Measurements from ENCODE around the gene VTI1B.
A peak's percentile ranks its signal among the peaks of the same experiment; 100 is the strongest.

The VTI1B gene

DNA sequence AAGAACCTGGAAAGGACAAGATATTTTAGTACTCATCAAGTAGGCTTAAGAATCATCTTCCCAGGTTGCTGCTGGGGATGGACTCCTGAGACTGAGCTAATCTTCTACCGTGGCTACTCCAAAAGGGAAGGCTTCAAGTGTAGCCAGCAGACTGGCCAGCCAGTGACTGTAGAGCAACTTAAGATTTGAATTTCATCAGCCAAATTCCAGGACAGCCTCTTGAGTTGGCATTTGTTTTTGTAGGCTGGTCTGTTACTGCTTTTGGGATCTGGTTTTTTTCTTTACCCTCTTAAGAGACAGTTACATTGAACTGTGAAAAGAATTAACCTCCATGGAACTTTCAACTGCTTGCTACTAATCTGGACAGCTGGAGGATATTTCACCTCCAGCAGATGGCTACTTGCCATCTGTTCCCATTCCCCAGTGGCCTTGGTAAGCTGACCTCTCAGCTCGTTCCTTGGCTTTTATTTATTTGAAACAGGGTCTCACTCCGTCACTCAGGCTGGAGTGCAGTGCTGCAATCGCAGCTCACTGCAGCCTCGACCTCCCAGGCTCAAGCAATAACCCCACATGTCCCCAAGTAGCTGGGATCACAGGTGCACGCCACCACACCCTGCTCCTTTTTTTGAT, 20.7 kb downstream of the VTI1B start:
- no peak for ATAC-seq
- Mint-ChIP-seq H3K9me3 (no peaks in the 10 kb centered on the region), H3K36me3 (ENCODE audit: low read depth) (peaks cover 37% of the 10 kb centered on the region), H3K4me1 (no peaks in the 10 kb centered on the region), H3K4me3 (no peak overlapping the region), H3K27me3 (no peaks in the 10 kb centered on the region), H3K27ac (no peak overlapping the region)
- no peak for DNase-seq

DNA sequence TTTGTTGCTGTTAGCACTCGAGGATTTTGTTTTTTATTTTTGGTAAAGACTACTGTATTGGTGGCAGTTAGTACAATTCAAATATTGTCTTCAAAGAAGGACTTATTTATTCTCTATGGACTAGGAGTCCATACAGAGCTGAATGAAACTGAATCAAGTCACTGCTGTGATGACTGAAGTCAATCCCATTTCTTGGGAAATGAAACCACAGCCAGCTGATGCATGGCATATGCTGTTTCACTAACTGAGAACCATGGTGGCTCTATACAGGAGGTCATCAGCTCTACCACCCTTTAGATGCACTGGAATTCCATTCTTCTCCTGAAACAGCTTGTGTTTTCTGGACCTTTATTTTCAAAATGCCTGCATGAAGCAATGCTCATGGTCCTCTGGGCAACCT, 22.2 kb downstream of the VTI1B start:
- DNase-seq, result no peak
- no peaks in the 10 kb centered on the region for H3K4me1 Mint-ChIP-seq
- no peaks in the 10 kb centered on the region for H3K9me3 Mint-ChIP-seq
- no peak overlapping the region for H3K27ac Mint-ChIP-seq
- no peak for ATAC-seq
- no peak overlapping the region for H3K4me3 Mint-ChIP-seq
- H3K27me3 Mint-ChIP-seq, result no peaks in the 10 kb centered on the region
- peaks cover 28% of the 10 kb centered on the region for H3K36me3 Mint-ChIP-seq (ENCODE audit: low read depth)

- no peak overlapping the region for H3K27ac Mint-ChIP-seq
- no peak for ATAC-seq
- DNase-seq, result no peak
- H3K27me3 Mint-ChIP-seq, result no peaks in the 10 kb centered on the region
- H3K4me3 Mint-ChIP-seq, result no peak overlapping the region
- H3K4me1 Mint-ChIP-seq, result no peaks in the 10 kb centered on the region
- H3K36me3 Mint-ChIP-seq (ENCODE audit: low read depth), result peaks cover 27% of the 10 kb centered on the region
- H3K9me3 Mint-ChIP-seq, result no peaks in the 10 kb centered on the region
Measured at GRCh38 chr14:67650694-67651093, 23.7 kb downstream of the VTI1B start.

DNA sequence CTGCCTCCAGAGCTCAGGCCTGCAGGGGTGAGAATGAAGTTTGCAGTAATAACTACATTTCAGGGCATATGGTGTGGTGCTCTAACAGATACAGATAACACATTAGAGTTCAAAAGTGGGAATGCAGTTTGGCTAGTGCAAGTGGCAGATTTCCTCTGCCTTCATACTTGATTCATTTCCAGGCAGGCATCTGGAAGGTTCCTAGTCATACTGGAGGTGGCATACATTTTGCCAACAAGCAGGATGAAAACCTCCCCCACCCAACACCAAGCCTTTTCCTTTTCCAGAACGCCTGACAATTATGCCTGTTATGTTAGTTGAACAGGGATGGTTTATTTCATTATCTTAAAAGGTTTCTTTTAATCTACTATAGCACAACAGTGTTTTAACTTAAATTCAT, 24.3 kb downstream of the VTI1B start:
- no peak for DNase-seq
- no peak overlapping the region for H3K27ac Mint-ChIP-seq
- H3K4me1 Mint-ChIP-seq, result no peaks in the 10 kb centered on the region
- no peaks in the 10 kb centered on the region for H3K9me3 Mint-ChIP-seq
- ATAC-seq, result no peak
- no peaks in the 10 kb centered on the region for H3K27me3 Mint-ChIP-seq
- H3K36me3 Mint-ChIP-seq (ENCODE audit: low read depth), result peaks cover 25% of the 10 kb centered on the region
- H3K4me3 Mint-ChIP-seq, result no peak overlapping the region

DNA sequence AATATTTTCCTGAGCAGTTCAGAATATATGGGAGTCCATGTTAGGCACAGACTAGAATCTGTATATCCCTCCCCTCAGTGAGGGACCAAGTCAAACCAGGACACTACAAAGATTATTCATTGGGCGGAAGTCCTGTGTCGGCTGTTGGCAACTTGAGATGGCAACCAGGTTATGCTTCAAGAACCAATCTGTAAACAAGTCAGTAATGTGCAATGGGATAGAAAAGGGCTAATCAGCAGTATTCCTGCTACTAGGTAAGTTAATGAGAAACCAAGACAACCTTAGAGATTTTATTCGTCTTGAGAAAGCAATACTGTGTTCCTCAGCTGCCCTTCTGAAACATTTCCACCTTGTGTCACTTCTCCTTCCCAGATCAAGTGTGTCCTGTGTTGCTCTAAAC, 28.3 kb downstream of the VTI1B start:
- no peak for ATAC-seq
- H3K36me3 Mint-ChIP-seq (ENCODE audit: low read depth), result peaks cover 19% of the 10 kb centered on the region
- no peak for DNase-seq
- H3K4me3 Mint-ChIP-seq, result no peak overlapping the region
- no peaks in the 10 kb centered on the region for H3K9me3 Mint-ChIP-seq
- H3K4me1 Mint-ChIP-seq, result peaks cover 19% of the 10 kb centered on the region
- H3K27me3 Mint-ChIP-seq, result no peaks in the 10 kb centered on the region
- no peak overlapping the region for H3K27ac Mint-ChIP-seq

- peaks cover 19% of the 10 kb centered on the region for H3K36me3 Mint-ChIP-seq (ENCODE audit: low read depth)
Measured at GRCh38 chr14:67645414-67645813, 29.0 kb downstream of the VTI1B start.

DNA sequence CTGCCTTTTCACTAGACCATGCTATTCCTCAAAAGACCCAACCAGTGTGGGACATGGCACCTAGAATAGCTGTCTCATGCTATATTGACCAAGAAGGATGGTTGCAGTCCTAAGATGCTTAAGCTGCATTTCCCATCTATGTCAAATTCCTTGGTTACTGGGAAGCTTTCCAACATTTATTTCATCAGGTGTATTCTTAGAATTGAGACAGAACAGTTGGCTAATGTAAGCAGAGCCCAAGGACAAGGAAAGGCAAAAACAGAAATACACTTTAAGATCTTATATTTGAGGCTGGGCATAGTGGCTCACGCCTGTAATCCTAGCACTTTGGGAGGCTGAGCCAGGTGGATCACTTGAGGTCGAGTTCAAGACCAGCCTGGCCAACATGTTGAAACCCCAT, 30.0 kb downstream of the VTI1B start:
- H3K27ac Mint-ChIP-seq, result no peak overlapping the region
- ATAC-seq (no peak), DNase-seq (no peak)
- no peaks in the 10 kb centered on the region for H3K9me3 Mint-ChIP-seq
- peaks cover 18% of the 10 kb centered on the region for H3K36me3 Mint-ChIP-seq (ENCODE audit: low read depth)
- peaks cover 19% of the 10 kb centered on the region for H3K4me1 Mint-ChIP-seq
- H3K4me3 Mint-ChIP-seq, result no peak overlapping the region
- no peaks in the 10 kb centered on the region for H3K27me3 Mint-ChIP-seq

More at GRCh38 chr14:67645414-67645813, 29.0 kb downstream of the VTI1B start:
- Mint-ChIP-seq H3K27me3 (no peaks in the 10 kb centered on the region), H3K9me3 (no peaks in the 10 kb centered on the region), H3K4me1 (peaks cover 19% of the 10 kb centered on the region), H3K27ac (no peak overlapping the region), H3K4me3 (no peak overlapping the region)
- DNase-seq, result no peak
- ATAC-seq, result no peak

DNA sequence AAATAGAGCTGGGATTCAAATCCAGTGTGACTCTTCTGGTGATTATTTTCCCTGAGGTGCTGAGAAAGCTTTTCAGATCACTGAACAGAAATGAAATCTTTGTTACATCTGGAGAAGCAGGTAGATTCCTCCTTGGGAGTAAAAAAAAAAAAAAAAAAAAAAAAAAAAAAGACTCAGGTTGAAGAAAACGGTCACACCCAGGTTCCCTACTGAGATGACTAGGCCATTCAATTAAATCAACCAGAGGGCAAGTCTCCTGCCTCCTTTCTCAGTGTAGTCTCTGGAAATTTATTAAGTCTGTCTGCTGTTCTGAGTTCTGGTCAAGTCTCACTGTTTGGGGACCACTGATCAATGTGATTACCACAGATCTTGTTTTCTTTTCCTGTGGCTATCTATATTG, 30.7 kb downstream of the VTI1B start:
- Mint-ChIP-seq H3K4me3 (no peak overlapping the region), H3K36me3 (ENCODE audit: low read depth) (peaks cover 13% of the 10 kb centered on the region), H3K27ac (no peak overlapping the region), H3K9me3 (no peaks in the 10 kb centered on the region), H3K4me1 (peaks cover 19% of the 10 kb centered on the region), H3K27me3 (no peaks in the 10 kb centered on the region)
- ATAC-seq (no peak), DNase-seq (no peak)

- Mint-ChIP-seq H3K27me3 (no peaks in the 10 kb centered on the region), H3K4me1 (peaks cover 19% of the 10 kb centered on the region), H3K27ac (peak overlapping the region; percentile 72), H3K4me3 (peak overlapping the region; percentile 40), H3K36me3 (ENCODE audit: low read depth) (peaks cover 13% of the 10 kb centered on the region), H3K9me3 (no peaks in the 10 kb centered on the region)
- ATAC-seq, result peak; percentile 89
- no peak for DNase-seq
Measured at GRCh38 chr14:67641902-67642749, 32.3 kb downstream of the VTI1B start.

- no peak for DNase-seq
- ATAC-seq, result no peak
- no peaks in the 10 kb centered on the region for H3K9me3 Mint-ChIP-seq
- no peak overlapping the region for H3K4me3 Mint-ChIP-seq
- H3K27me3 Mint-ChIP-seq, result no peaks in the 10 kb centered on the region
- no peak overlapping the region for H3K27ac Mint-ChIP-seq
- H3K4me1 Mint-ChIP-seq, result peaks cover 19% of the 10 kb centered on the region
- H3K36me3 Mint-ChIP-seq (ENCODE audit: low read depth), result peaks cover 10% of the 10 kb centered on the region
Measured at GRCh38 chr14:67641480-67641879, 33.0 kb downstream of the VTI1B start.

DNA sequence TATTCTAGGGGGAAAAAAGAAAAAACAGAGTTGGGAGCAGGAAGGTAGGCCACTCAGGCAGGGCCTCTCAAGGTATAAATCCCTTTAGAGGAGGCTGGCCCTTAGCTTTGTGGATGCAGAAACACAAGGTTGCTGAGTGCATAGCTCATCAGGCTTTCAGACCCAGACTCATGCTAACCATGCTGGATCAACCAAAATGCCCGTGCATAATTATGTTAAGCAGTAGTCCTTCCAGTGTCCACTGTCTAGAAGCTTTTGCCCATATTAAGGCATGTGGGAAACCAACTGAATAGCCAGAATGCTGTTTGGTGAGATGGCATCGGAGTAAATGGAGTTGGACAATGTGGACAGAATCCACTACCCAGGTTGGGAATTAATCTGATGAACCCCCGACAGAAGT, 35.8 kb downstream of the VTI1B start:
- Mint-ChIP-seq H3K27me3 (no peaks in the 10 kb centered on the region), H3K36me3 (ENCODE audit: low read depth) (peaks cover 3% of the 10 kb centered on the region), H3K4me1 (peaks cover 16% of the 10 kb centered on the region), H3K4me3 (no peak overlapping the region), H3K27ac (no peak overlapping the region), H3K9me3 (no peaks in the 10 kb centered on the region)
- ATAC-seq (no peak), DNase-seq (no peak)

- DNase-seq (no peak), ATAC-seq (no peak)
- Mint-ChIP-seq H3K27ac (no peak overlapping the region), H3K36me3 (ENCODE audit: low read depth) (no peaks in the 10 kb centered on the region), H3K4me1 (no peaks in the 10 kb centered on the region), H3K27me3 (no peaks in the 10 kb centered on the region), H3K4me3 (no peak overlapping the region), H3K9me3 (no peaks in the 10 kb centered on the region)
Measured at GRCh38 chr14:67636361-67636919, 38.0 kb downstream of the VTI1B start.

DNA sequence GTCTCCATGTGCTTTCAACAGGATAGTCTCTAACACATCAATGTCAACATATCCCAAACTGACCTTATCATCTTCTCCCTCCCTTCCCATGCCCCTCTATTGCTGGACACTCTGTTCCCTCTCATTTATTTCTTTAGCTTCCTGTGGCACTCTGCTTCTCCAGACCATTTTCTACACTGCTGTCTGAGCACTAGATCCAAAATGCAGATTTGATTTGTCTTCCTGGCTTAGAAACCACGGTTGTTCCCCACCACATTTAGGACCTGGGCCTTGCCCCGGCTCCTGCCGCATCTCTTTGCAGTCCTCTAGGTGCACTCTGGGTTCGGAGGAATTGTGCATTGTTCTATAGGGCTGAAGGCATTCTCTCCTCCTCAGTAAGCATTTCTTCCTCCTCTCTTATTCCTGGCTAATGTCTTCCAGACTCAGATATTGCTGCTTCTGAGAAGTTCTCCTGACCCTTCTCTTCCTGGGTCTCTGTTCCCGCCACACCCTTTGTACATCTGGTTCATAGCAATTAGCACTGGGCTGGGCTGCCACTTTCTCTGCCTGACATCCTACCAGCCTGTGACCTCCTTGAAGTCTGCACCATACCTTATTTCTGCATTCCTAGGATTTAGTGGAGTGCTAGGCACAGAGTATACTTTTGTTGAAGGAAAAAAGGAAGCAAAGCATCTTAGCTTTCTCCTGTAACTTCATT, 40.8 kb downstream of the VTI1B start:
- DNase-seq (no peak), ATAC-seq (no peak)
- no peak overlapping the region for H3K27ac Mint-ChIP-seq
- H3K36me3 Mint-ChIP-seq (ENCODE audit: low read depth), result no peaks in the 10 kb centered on the region
- no peaks in the 10 kb centered on the region for H3K9me3 Mint-ChIP-seq
- H3K27me3 Mint-ChIP-seq, result no peaks in the 10 kb centered on the region
- H3K4me1 Mint-ChIP-seq, result no peaks in the 10 kb centered on the region
- H3K4me3 Mint-ChIP-seq, result no peak overlapping the region

- DNase-seq (no peak), ATAC-seq (no peak)
- Mint-ChIP-seq H3K4me1 (no peaks in the 10 kb centered on the region), H3K9me3 (no peaks in the 10 kb centered on the region), H3K27me3 (no peaks in the 10 kb centered on the region), H3K4me3 (no peak overlapping the region), H3K27ac (no peak overlapping the region), H3K36me3 (ENCODE audit: low read depth) (no peaks in the 10 kb centered on the region)
Measured at GRCh38 chr14:67630938-67631337, 43.5 kb downstream of the VTI1B start.

- no peak overlapping the region for H3K4me3 Mint-ChIP-seq
- no peak overlapping the region for H3K27ac Mint-ChIP-seq
- DNase-seq (no peak), ATAC-seq (no peak)
- H3K36me3 Mint-ChIP-seq (ENCODE audit: low read depth), result no peaks in the 10 kb centered on the region
- no peaks in the 10 kb centered on the region for H3K9me3 Mint-ChIP-seq
- H3K27me3 Mint-ChIP-seq, result no peaks in the 10 kb centered on the region
- no peaks in the 10 kb centered on the region for H3K4me1 Mint-ChIP-seq
Measured at GRCh38 chr14:67630186-67630585, 44.2 kb downstream of the VTI1B start.
